GM21576 (cell line): ENCODE measurements around the gene EXO1.
A peak's percentile ranks its signal among the peaks of the same experiment; 100 is the strongest.
"Not testable (repeated sequence)": the region's sequence is repeated elsewhere in the genome, so short reads cannot be mapped to it uniquely, and the experiment has no call there.

Experiments used
- ATAC-seq: cut with Tn5 transposase; IDR thresholded peaks from one replicate; pipeline ENCODE4 v1.9.1; 2021; ENCODE audit warnings: mild to moderate bottlenecking, moderate library complexity; ENCODE audit not compliant: unreplicated experiment

EXO1 gene

DNA sequence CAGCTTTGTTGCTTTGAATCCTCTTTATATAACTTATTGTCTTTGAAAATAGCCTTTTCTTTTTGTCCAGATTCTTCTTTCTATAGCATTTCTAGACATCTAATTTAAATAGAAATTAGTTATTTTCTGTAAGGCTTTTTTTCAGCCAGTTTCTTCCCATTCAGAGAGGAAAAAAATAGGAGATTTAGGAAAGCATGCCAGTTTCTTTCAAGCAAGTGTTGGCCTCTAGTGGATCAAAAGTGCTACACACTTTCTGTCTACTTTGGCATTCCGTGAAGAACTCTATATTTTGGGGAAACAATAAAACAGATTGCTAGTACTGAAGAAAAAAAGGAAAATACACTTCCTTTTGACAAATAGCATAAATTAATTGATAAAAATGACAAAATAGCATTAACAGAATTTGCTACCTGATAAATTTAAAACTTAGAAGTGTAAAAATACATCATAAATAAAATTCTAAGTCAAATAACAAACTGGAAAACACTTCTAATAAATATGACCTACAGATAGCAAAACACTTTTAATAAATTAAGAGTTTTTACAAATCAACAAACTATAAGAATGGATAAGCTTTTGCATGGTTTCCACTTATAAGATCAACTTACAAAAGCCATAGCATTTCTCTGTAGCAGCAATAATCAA is 13.1 kb upstream of the EXO1 start:
- peak; percentile 44 for ATAC-seq

DNA sequence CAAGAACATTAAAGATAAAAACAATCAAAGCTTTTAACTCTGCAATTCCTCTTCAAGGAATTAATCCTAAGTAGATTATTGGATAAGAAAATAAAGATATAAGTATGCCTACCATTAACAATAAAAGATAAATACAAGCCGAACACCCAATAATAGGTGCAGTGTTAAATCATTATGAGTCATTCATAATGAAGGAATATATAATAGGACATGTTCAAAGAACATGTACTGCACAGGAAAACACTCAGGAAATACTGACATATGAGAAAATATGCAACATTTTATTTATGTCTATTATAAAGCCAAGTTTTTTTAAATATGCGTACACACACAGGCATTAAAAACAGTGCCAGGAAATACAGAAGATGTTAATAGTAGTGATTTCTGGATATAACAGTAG is 11.1 kb upstream of the EXO1 start:
- ATAC-seq: no peak

GRCh38 chr1:241837416-241837815 is 10.6 kb upstream of the EXO1 start:
- ATAC-seq: no peak

GRCh38 chr1:241837901-241838300 is 10.1 kb upstream of the EXO1 start:
- ATAC-seq: no peak

GRCh38 chr1:241838897-241839296 is 9.1 kb upstream of the EXO1 start:
- ATAC-seq: no peak

GRCh38 chr1:241839369-241839979 is 8.5 kb upstream of the EXO1 start:
- peak; percentile 69 for ATAC-seq

DNA sequence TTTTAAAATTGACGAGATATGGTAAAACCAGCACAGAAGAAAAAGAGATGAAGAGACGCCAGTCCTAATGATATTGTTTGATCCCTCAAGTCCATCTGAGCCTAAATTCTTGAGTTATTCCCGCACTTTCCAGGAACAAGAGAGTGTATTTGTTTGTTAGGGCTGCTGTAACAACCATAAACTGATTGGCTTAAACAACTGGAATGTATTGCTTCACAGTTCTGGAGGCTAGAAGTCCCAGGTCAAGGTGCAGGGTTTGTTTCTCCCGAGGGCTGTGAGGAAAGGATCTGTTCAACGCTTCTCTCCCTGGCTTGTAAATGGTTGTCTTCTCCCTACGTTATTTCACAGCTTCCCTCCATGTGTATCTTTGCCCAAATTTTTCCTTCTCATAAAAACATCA is 7.8 kb upstream of the EXO1 start:
- no peak for ATAC-seq

DNA sequence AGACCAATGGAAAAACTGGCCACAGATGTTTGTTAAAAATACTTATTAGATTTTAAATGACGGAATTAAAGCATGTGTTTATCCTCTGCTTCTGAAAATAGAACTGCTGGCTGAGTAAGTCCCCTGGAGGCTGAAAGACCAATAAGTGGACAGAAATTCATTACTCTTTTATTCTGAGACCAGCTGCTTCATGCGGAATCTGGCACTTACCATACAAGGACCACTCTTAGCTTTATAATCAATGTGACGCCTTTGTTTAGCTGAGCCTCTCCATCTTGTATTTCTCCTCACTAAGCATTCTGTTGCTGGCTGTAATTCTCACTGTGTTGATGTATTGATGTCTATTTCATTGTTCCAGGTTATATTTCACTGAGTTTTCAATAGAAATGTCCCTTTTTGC is 6.3 kb upstream of the EXO1 start:
- ATAC-seq: no peak

- ATAC-seq: no peak
Measured at GRCh38 chr1:241842565-241842964, 5.4 kb upstream of the EXO1 start.

GRCh38 chr1:241844593-241844992 is 3.4 kb upstream of the EXO1 start:
- no peak for ATAC-seq

- no peak for ATAC-seq
Measured at GRCh38 chr1:241846375-241846774, 1.6 kb upstream of the EXO1 start.

DNA sequence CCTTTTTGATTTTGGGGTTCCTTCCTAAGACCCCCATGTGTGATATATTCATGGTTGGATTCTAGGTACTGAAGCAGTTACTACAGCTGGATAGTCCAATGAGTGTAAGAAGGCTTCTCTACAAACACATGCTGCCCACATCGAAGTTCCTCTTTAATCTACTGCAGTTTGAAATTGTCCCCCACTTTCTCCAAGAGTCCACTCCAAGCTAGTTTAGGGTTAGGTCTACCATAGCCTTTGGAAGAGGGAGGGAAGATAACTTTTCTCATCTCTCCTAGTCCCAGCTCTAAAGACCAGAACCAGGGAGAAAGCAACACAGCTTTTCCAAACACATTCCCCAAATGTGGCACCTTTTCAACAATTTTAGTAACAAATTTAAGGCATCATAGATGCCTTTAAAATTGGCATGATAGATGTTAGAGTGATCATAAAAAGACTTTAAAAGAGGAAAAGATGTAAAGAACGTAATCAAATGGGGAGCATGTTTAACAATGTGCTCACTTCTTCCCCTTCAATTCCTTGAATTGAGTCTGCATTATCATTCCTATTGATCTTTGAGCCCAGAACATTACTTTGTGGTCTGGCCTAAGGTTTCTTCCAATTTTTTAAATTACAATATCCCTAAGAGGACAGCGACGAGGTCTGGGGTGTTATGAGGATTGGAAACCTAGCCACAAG is 1.0 kb upstream of the EXO1 start:
- ATAC-seq: no peak

DNA sequence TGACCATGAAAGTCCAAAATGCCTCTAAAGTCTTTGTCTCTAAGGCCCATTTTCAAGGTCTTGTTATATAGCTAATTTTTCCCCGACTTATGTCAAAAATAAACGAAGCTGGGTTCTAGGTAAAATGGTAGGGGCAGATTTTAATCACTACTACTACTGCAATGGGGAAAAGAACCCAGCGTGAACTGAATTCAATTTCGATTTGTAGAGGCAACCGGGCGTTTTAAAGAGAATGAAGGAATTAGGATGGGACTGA is 536 bp upstream of the EXO1 start:
- ATAC-seq: no peak

- peak; percentile 4 for ATAC-seq
Measured at GRCh38 chr1:241848686-241849344, 811 bp downstream of the EXO1 start.

DNA sequence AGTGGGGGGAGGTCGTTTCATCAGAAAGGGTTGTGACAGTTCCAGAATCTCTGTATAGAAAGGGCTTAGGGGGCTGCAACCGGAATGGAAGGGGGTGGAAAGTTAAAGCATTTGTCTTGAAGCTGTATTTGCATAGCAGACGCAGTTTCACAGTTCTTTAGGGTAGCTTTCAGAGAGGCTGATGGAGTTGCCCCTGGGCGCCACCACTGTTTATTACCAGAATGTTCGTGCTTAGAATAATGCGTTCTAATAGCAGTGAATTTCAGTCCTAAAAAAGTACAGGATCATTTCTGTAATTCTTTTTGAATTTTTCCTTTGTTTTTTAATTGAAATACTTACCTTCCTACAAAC is 1.3 kb downstream of the EXO1 start:
- no peak for ATAC-seq

DNA sequence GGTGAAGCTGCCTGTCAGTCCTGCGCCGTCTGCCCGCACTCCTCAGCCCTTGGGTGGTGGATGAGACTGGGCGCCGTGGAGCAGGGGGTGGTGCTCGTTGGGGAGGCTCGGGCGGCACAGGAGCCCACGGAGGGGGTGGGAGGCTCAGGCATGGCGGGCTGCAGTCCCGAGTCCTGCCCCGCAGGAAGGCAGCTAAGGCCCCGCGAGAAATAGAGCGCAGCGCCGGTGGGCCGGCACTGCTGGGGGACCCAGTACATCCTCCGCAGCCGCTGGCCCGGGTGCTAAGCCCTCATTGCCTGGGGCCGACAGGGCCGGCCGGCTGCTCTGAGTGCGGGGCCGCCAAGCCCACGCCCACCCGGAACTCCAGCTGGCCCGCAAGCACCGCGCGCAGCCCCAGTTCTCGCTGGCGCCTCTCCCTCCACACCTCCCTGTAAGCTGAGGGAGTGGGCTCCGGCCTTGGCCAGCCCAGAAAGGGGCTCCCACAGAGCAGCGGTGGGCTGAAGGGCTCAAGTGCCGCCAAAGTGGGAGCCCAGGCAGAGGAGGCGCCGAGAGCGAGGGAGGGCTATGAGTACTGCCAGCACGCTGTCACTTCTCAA is 7.6 kb downstream of the EXO1 start:
- ATAC-seq: not testable (repeated sequence)

GRCh38 chr1:241857131-241857530 is 9.1 kb downstream of the EXO1 start:
- peak; percentile 90 for ATAC-seq

DNA sequence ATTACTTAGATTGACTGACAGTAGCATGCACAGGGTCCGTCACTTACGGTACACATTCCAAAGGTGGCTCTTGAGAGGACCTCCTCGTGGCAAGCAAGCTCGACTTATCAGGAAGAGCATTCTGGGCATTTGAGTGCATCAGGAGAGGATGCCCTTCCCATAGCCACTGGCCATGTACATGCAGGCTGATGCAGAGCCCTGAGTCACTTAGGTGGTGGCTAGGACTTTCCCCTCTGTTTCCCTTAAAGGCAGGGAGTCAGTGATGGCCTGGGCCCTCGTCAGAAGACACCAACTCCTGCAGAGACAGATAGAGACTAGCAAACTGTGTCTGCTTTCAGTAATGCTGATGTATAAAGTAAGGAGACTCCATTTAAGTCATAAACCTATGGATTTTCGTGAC is 12.9 kb downstream of the EXO1 start:
- no peak for ATAC-seq

DNA sequence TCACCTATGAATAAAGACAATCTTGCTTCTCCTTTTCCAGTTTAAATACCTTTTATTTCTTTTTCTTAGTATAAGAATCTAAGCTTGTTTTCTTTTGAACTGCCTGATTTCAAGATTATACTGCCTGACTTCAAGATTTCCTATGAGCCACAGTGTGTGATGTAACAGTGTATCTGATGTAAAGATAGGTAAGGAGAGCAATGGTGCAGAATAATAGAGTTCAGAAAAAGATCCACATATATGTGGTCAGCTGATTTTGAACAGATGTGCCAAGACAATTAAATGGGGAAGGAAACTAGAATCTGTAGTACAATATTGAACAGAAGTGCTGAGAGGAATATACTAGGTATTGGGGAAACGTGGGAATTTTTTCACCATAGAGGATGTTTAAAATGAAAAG is 21.0 kb downstream of the EXO1 start:
- ATAC-seq: no peak

DNA sequence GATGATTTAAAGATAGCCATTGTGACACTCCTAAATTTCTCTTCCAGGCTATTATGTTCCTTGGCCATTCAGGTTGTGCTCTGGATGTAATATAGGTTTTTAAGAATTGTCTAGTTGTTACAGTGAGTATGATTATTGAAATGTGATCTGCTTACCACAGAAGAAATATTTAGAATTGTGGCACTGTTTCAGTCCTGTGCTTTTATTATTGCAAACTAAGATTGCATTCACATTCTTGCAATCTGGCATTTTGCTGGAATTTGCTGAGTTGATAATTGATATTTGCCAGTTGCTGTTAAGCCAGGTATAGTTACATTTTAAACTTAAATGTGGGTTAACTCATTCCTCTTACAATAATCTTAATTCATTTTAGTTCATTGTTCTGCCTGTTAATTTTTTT is 22.3 kb downstream of the EXO1 start:
- no peak for ATAC-seq

DNA sequence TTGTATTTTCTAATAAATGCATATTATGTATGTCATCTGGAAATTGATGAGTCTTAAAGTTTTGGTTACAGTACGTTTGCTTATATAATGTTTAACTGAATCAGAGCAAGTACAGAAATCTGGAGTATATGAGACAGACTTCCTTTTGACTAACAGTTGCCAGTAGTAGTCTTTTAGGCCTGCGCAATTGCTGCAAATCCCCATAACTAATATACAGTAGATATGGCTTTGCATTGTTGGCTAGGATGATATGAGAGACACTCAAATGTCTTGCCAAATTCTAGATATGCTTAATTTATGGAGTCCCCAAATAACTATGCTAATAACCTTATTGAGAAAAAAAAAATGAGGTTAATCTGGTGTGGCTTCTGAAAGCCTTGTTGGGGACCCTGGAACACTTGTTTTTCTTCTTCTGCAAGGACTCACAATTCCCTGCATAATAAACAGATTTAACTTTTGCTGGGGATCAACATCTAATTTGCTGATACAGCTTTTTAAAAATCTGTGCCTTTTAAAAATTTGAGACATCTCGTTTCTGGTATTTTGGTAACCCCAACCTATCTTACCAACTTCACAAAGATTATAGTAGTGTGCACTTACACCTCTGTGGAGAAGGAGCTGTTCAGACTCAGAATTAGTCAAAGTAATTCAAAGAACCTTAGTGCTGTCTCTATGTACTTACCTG is 22.9 kb downstream of the EXO1 start:
- no peak for ATAC-seq
